T-helper 17 cell (primary cell): Measurements from ENCODE around the gene ATOSB. TPM values are rescaled to one million over a fixed set of nuclear protein-coding genes. Genes with fewer than 3 reads are reported as not detected.

Source experiments
- ATAC-seq: fragments of 150-1000 bp; cut with Tn5 transposase; 2 replicates; pipeline ENCODE4 v1.10.0; 2021; ENCODE audit warnings: mild to moderate bottlenecking, moderate library complexity
- DNase-seq, 3 donors: peaks; one replicate each; pipeline versions ENCODE4 v3.0.0 to v3.0.0-alpha.2; 2020 to 2021
- H3K9me3 ChIP-seq: one replicate; pipeline ENCODE4 v1.7.0; 2013; ENCODE audit warnings: low read length, mild to moderate bottlenecking; ENCODE audit not compliant: control insufficient read depth, poor library complexity, severe bottlenecking
- H3K27ac Mint-ChIP-seq: one replicate; pipeline ENCODE4 v1.8.0; 2022; ENCODE audit warnings: mild to moderate bottlenecking, moderate library complexity, mixed read lengths
- H3K27me3 Mint-ChIP-seq: one replicate; pipeline ENCODE4 v1.8.0; 2022; ENCODE audit warnings: mixed read lengths
- H3K36me3 Mint-ChIP-seq: one replicate; pipeline ENCODE4 v1.8.0; 2022; ENCODE audit warnings: low read depth, mixed read lengths
- H3K4me1 Mint-ChIP-seq: one replicate; pipeline ENCODE4 v1.8.0; 2022; ENCODE audit warnings: mild to moderate bottlenecking, mixed read lengths
- H3K4me3 Mint-ChIP-seq: one replicate; pipeline ENCODE4 v1.8.0; 2022; ENCODE audit warnings: mild to moderate bottlenecking, moderate library complexity, mixed read lengths
- total RNA-seq, 4 donors: library from RNA in 2 of 4; stranded (reverse) in 2 of 4; gene quantifications; one replicate each; pipeline ENCODE4 v1.2.3 and lab custom pipeline; 2022 to 2026

ATOSB gene
- total RNA-seq, 2 donors from 2014 or later = 9.8 to 11.6 TPM

DNA sequence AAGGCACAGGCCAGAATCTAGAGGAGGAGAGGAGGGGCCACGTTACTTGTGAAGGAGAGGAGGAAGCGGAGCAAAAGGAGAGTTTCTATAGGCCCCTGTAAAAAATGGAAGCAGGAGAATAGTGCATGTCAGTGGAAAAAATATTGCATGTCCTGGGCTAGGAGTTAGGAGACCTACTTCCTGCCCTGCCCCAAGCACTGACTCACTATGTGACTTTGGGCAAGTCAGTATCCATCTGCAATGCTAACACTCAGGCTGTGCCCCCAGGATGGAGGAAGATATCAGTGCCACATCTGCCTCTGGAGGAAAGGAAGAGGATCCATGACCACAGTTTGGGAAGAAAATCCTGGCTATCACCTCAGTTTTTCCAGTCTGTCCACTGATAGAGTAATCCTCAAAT, 26.2 kb downstream of the ATOSB start:
- Mint-ChIP-seq H3K36me3 (peaks cover 16% of the 10 kb centered on the region), H3K27me3 (no peaks in the 10 kb centered on the region), H3K4me3 (no peak overlapping the region), H3K4me1 (peaks cover 2% of the 10 kb centered on the region), H3K27ac (no peak overlapping the region)
- no peaks in the 10 kb centered on the region for H3K9me3 ChIP-seq
- ATAC-seq = no peak
- no peak for DNase-seq

DNA sequence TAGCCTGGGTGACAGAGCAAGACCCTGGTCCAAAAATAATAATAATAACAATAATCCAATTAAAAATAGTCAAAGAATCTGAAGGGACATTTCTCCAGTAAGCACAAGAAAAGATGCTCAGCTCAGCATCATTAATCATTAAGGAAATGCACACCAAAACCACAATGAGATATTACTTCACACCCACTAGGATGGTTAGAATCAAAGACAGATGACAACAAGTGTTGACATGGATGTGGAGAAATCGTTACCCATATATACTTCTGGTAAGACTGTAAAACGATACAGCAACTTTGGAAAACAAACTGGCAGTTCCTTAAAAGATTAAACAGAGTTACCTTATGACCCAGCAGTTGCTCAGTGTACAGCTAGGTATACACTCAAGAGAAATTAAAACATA, 30.6 kb downstream of the ATOSB start:
- peak overlapping the region; percentile 1 for H3K27ac Mint-ChIP-seq
- H3K4me1 Mint-ChIP-seq = peaks cover 3% of the 10 kb centered on the region
- no peaks in the 10 kb centered on the region for H3K27me3 Mint-ChIP-seq
- H3K4me3 Mint-ChIP-seq = no peak overlapping the region
- no peaks in the 10 kb centered on the region for H3K9me3 ChIP-seq
- ATAC-seq (no peak), DNase-seq (no peak)
- peaks cover 6% of the 10 kb centered on the region for H3K36me3 Mint-ChIP-seq

DNA sequence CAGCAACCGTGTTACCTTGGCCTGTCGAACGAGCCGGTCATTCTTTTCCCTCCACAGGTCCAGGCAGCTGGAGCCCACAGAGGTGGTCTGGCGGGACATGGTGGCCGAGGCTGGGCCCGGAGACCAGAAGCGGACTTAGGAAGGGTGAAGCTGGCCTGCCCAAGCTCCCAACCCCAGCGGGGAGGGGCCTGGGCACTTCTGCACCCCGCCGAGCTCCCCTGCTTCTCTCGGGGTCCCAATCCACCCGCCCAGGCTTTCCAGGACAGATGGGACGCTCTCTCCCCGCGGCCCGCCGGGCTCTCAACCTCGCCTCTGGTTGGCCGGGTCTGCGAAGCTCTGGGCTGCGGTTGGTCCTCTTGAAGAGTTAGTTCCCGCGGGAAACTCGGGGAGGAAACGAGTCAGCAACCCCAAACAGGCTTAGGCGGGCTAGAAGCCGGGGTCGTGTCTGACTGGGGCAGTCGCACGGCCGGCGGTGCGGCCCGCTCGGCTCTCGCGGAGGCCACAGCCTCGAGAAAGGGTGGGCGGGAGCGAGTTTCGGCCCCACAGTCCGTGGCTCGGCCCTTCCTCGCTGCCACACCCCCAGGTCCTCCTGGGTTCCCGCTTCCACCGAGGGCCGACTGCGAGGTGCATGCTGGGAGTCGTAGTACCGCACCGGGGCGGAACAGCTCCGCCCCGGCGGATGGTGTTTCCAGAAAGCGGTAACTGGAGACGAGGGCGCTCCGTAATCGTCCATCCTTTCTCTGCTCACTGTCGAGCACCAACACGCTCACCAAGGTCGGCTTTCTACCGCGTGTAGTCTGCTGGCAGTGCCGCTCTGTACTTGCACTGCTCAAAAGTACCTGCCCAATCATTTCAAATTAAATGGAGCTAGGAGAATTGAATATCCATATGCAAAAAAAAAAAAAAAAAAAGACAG, 36.0 kb downstream of the ATOSB start, which contains the start of gene FANCG:
TSS of gene FANCG (minus strand) at position 517 of the 916 bp plus-strand sequence. CDS start at position 99, 418 bp downstream.
- peak; percentile 96 for ATAC-seq

DNA sequence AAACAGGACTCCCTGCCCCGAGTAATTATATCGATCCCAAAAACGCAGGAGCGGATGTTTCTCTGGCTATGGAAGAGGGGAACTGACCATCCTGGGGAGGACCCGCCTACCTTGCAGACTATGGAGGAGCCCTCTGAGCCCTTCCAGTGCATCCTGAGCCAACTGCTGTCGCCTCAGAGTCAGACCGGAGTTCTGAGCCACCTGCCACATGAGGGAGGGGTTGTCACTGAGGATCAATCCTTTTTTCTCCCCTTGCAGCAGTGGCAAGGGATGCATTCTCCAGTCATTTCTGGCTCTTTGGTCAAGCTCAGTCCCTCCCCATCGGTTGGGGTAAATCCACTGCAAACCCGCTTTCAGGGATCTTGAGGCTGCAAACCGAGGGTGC, 36.6 kb downstream of the ATOSB start:
- Mint-ChIP-seq H3K27me3 (no peaks in the 10 kb centered on the region), H3K27ac (peak overlapping the region; percentile 90)

More for the DNA sequence above, 36.0 kb downstream of the ATOSB start, which contains the start of gene FANCG:
- no peaks in the 10 kb centered on the region for H3K27me3 Mint-ChIP-seq
- H3K4me1 Mint-ChIP-seq = peaks cover 18% of the 10 kb centered on the region
- H3K36me3 Mint-ChIP-seq = peaks cover 4% of the 10 kb centered on the region
- peak; percentile 57 to 71 (median 68) for DNase-seq
- H3K27ac Mint-ChIP-seq = peak within 1 kb of the TSS; percentile 90
- peak within 1 kb of the TSS; percentile 96 for H3K4me3 Mint-ChIP-seq
- no peaks in the 10 kb centered on the region for H3K9me3 ChIP-seq

DNA sequence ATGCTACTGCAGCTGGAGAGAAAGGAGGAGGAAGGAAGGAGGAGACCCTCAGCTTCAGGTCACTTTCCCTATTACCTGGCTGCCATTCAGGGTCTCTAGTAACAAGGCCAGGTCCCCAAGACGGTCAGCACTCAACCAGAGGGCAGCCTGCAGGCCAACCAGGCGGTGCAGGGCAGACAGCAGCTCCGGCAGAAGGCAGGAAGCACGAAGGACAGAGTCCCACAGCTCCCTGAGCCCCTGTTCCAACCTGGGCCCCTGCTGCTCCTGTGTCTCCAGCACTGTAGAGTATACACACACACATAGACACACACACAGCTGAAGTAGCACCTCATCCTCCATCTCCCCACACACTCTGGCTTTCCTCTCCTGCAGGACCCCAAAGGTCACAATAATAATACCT, 37.6 kb downstream of the ATOSB start:
- Mint-ChIP-seq H3K27me3 (no peaks in the 10 kb centered on the region), H3K4me3 (peak overlapping the region; percentile 96), H3K27ac (no peak overlapping the region), H3K4me1 (peaks cover 19% of the 10 kb centered on the region), H3K36me3 (peaks cover 4% of the 10 kb centered on the region)
- ATAC-seq = no peak
- no peaks in the 10 kb centered on the region for H3K9me3 ChIP-seq
- DNase-seq = no peak

More for the DNA sequence above, 36.6 kb downstream of the ATOSB start:
- ATAC-seq (no peak), DNase-seq (no peak)
- Mint-ChIP-seq H3K36me3 (peaks cover 4% of the 10 kb centered on the region), H3K4me3 (peak overlapping the region; percentile 96), H3K4me1 (peaks cover 18% of the 10 kb centered on the region)
- no peaks in the 10 kb centered on the region for H3K9me3 ChIP-seq

DNA sequence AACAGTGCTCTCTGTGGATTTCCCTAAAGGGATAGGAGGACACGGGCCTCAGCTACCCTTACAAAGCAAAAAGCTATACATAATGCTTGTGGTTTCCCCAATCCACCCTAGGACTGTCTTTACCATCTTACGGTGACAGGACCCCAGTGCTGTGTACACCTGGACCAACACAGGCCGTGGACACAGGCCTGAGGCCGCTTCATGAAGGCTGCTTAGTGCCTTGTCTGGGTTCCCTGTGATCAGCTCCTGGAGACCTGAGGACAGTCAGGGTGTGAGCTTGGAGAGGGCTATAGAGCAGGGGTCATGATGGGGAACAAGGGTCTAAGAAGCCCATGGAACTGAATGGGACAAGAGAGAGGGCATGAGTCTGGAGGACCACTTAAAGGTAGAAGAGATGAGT, 38.8 kb downstream of the ATOSB start:
- no peak for ATAC-seq
- H3K4me3 Mint-ChIP-seq = peak overlapping the region; percentile 3
- peaks cover 4% of the 10 kb centered on the region for H3K36me3 Mint-ChIP-seq
- H3K9me3 ChIP-seq = no peaks in the 10 kb centered on the region
- H3K4me1 Mint-ChIP-seq = peaks cover 25% of the 10 kb centered on the region
- DNase-seq = no peak
- H3K27me3 Mint-ChIP-seq = no peaks in the 10 kb centered on the region
- H3K27ac Mint-ChIP-seq = no peak overlapping the region

DNA sequence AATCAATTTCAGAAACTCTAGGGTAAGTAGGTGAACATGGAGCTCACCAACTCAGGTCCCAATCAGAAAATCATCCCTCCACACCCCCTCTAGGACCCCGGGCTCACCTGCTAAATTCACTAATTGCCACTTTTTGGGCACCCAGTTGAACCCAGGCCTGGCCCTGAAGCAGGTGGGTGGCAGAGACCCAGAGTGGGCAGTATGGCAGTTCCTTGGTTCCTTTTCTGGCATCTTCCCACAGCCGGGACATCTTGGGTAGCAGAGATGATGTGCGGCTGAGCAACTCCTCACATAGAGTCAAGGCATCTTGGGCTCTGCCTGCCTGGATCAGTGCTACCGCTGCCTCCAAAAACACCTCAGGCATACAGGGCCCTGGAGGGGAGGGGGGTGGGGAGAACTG, 40.3 kb downstream of the ATOSB start:
- Mint-ChIP-seq H3K27me3 (no peaks in the 10 kb centered on the region), H3K27ac (no peak overlapping the region)

DNA sequence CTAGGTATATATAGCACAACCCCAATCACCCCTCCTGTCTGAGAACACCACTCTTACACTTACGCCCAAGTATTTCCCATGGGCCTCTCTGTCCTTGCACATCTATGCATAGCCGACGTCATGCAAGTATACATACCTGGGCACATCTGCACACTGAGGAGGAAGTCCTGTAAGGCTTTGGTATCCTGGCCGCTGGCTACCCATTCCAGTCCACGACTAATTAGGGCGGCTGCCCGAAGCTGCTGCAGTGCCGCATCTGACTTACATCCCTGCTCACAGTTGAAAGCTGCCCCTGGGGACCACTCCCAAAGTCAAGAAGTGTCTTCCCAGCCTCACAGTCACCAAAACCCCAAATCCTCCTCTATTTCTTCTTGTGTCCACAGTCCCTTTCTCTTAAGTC, 40.9 kb downstream of the ATOSB start:
- H3K36me3 Mint-ChIP-seq = peaks cover 4% of the 10 kb centered on the region
- DNase-seq (no peak), ATAC-seq (no peak)
- H3K4me1 Mint-ChIP-seq = peaks cover 34% of the 10 kb centered on the region
- no peaks in the 10 kb centered on the region for H3K9me3 ChIP-seq
- H3K27me3 Mint-ChIP-seq = no peaks in the 10 kb centered on the region
- no peak overlapping the region for H3K4me3 Mint-ChIP-seq
- no peak overlapping the region for H3K27ac Mint-ChIP-seq

More for the DNA sequence above, 40.3 kb downstream of the ATOSB start:
- H3K4me1 Mint-ChIP-seq = peaks cover 34% of the 10 kb centered on the region
- ATAC-seq (no peak), DNase-seq (no peak)
- H3K4me3 Mint-ChIP-seq = no peak overlapping the region
- H3K9me3 ChIP-seq = no peaks in the 10 kb centered on the region
- H3K36me3 Mint-ChIP-seq = peaks cover 4% of the 10 kb centered on the region

DNA sequence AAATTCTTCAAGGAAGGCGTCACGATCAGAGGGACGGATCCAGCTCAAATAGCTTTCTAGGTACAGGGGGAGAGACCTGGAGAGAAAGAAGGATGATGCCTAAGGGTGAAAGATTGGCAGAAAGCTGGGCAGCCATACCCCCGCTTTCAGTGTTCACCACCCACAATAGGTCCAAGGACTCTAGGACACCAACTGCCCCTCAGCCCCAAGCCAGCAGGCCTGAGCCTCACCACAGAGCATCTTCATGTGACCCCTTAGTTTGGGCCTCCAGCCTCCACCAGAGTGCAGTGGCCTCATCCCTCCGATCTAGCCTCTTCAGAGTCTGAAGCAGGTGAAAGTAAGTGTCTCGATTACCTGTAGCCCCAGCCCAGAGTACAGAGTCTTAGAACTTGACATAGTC, 41.5 kb downstream of the ATOSB start:
- Mint-ChIP-seq H3K4me1 (peaks cover 34% of the 10 kb centered on the region), H3K36me3 (peaks cover 4% of the 10 kb centered on the region), H3K27me3 (no peaks in the 10 kb centered on the region), H3K4me3 (no peak overlapping the region), H3K27ac (no peak overlapping the region)
- ATAC-seq (no peak), DNase-seq (no peak)
- no peaks in the 10 kb centered on the region for H3K9me3 ChIP-seq

DNA sequence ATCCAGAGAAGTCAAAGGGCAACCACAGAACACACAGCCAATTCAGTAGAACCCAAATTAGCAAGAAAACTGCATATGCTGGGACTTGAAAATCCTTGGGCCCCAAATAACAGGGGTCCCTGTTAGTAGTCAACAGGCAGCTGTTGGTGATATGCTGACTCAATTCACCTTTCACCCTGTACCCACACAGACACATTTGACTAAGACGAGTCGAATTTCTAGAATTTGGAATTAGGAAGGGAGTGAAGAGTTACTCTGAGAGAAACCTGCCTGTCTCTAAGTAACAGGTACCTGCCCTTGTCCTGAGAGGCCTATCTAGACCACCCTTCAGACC, 42.4 kb downstream of the ATOSB start:
- H3K36me3 Mint-ChIP-seq = peaks cover 4% of the 10 kb centered on the region
- H3K27me3 Mint-ChIP-seq = no peaks in the 10 kb centered on the region
- H3K4me1 Mint-ChIP-seq = peaks cover 35% of the 10 kb centered on the region
- H3K27ac Mint-ChIP-seq = peak overlapping the region; percentile 92
- DNase-seq = no peak
- peak overlapping the region; percentile 92 for H3K4me3 Mint-ChIP-seq
- H3K9me3 ChIP-seq = no peaks in the 10 kb centered on the region
- ATAC-seq = no peak

DNA sequence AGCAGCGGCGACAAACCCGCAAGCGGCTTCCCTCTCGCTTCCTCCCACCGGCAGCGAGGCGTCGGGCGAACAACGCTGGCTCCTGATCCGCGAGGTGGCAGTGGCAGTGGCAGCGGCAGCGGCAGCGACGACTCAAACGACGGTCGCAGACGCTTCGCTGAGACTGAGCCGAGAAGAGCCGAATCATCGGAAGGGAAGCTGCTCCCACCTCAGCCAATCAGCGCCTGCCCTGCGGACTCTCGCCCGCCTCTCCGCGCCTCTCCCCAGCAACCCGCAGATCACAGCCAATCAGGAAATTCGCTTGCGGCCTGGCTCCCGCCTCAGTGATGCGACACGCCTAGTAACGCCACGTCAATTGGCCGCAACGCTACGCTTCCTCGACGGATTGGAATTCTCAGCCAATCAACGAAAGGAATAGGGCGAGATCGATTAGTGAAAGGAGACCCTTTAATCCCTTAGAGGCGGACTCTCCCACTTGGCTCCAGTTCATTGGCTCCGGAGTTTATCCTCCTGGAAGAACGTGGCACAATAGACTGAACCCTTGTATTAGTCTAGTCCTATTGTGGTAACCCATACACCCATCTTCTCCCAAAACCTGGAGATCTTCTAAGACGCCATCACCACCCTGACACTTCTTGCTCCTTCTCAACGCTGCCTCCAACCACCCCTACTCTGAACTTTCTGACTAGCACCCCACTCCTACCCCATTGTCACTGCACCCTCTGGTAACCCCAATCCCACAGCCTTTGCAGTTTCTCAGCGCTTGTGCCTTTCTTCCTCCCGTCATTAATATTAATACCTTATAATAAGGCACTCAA, 43.0 kb downstream of the ATOSB start, which contains the start of gene VCP:
TSS of gene VCP (minus strand) at position 165 of the 818 bp plus-strand sequence. CDS start 272 bp downstream, outside the sequence.
- Mint-ChIP-seq H3K4me3 (peak within 1 kb of the TSS; percentile 92), H3K4me1 (peaks cover 40% of the 10 kb centered on the region), H3K27me3 (no peaks in the 10 kb centered on the region), H3K27ac (peak within 1 kb of the TSS; percentile 92), H3K36me3 (peaks cover 4% of the 10 kb centered on the region)
- ATAC-seq = peak; percentile 90
- no peaks in the 10 kb centered on the region for H3K9me3 ChIP-seq
- DNase-seq = peak; percentile 92 to 97 (median 93)

DNA sequence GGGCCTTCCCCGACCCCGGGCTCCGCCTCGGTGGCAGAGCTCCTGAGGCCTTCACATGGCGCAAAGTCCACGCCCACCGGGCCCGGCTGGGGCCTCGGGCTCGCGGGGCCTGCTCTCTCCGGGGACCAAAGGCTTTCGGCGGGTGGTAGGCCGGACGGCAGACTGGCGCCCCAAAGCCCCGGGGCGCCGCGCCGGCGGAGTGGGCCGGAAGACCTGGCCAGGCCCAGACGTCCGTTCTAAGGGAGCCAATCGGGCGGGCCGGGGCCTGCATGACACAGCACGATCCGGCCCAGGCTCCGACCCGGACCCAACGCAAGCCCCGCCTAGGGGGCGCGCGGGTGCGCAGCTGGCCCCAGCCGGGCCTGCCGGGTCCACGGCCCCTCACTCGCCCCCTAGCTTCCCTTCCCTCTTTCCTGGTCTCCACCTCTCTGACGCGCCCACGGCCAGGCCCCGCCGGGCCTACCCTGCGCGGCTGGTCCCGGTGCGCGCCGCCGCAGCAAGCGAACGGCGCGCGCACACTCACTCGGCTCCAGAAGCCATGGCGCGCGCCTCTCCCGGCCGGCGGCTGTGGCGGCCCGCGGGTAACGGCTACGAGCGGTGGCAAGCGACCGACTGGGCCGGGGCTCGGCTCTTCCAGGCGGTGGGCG, 43.7 kb downstream of the ATOSB start:
- peak; percentile 57 for ATAC-seq
- H3K9me3 ChIP-seq = no peaks in the 10 kb centered on the region
- peaks cover 6% of the 10 kb centered on the region for H3K36me3 Mint-ChIP-seq
- peak overlapping the region; percentile 92 for H3K27ac Mint-ChIP-seq
- H3K4me3 Mint-ChIP-seq = peak overlapping the region; percentile 92
- peak; percentile 62 to 72 (median 68) for DNase-seq
- H3K27me3 Mint-ChIP-seq = no peaks in the 10 kb centered on the region
- peaks cover 45% of the 10 kb centered on the region for H3K4me1 Mint-ChIP-seq
